Measurements from ENCODE around the gene KANSL3.
"Not testable (repeated sequence)": the region's sequence is repeated elsewhere in the genome, so short reads cannot be mapped to it uniquely, and the experiment has no call there.

The KANSL3 gene

GRCh38 chr2:96554293-96555145 is 83.6 kb downstream of the KANSL3 start:
- ChIA-PET CTCF (interaction anchor here (0.6 to 5.7 kb wide), 47 partner anchors 8 to 532 kb away, joined by 3 to 80 read pairs (median 4); partner anchors contain the start of genes CNNM4 and NEURL3), POLR2A (interaction anchor here (1.2 kb wide), 1 partner anchor 16 kb away, joined by 5 read pairs; no protein-coding TSS in a partner anchor)
- peak; percentile 87 for DNase-seq (ENCODE audit: extremely low spot score)
- peak; percentile 87 for TF ChIP-seq CTCF (IDR thresholded peaks at IDR 0.05; ENCODE audit: control extremely low read depth, extremely low read depth, low read depth, missing control alignments)

- CTCF ChIA-PET: interaction anchor here (0.6 to 5.7 kb wide), 46 partner anchors 8 to 532 kb away, joined by 3 to 80 read pairs (median 4); partner anchors contain the start of genes CNNM4 and NEURL3
- DNase-seq (ENCODE audit: extremely low spot score): not testable (repeated sequence)
- POLR2A ChIA-PET: interaction anchor here (1.2 kb wide), 1 partner anchor 16 kb away, joined by 5 read pairs; no protein-coding TSS in a partner anchor
Measured at GRCh38 chr2:96553957-96554292, 84.2 kb downstream of the KANSL3 start.

- CTCF ChIA-PET: interaction anchor here (0.8 to 5.7 kb wide), 36 partner anchors 9 to 531 kb away, joined by 3 to 80 read pairs (median 4); partner anchors contain the start of gene NEURL3
- POLR2A ChIA-PET: interaction anchor here (1.2 kb wide), 2 partner anchors 14 to 15 kb away, joined by 3 to 5 read pairs; no protein-coding TSS in a partner anchor
Measured at GRCh38 chr2:96553176-96553956, 84.7 kb downstream of the KANSL3 start.

GRCh38 chr2:96552315-96553175 is 85.6 kb downstream of the KANSL3 start:
- DNase-seq (ENCODE audit: extremely low spot score): no peak
- no peak for TF ChIP-seq CTCF (IDR thresholded peaks at IDR 0.05; ENCODE audit: control extremely low read depth, extremely low read depth, low read depth, missing control alignments)
- ChIA-PET POLR2A (interaction anchor here (1.2 kb wide), 1 partner anchor 14 kb away, joined by 3 read pairs; no protein-coding TSS in a partner anchor), CTCF (interaction anchor here (2.0 to 5.7 kb wide), 7 partner anchors 12 to 145 kb away, joined by 8 to 80 read pairs (median 38); no protein-coding TSS in a partner anchor)

More at GRCh38 chr2:96553176-96553956, 84.7 kb downstream of the KANSL3 start:
- TF ChIP-seq CTCF (IDR thresholded peaks at IDR 0.05; ENCODE audit: control extremely low read depth, extremely low read depth, low read depth, missing control alignments): no peak
- no peak for DNase-seq (ENCODE audit: extremely low spot score)

- TF ChIP-seq CTCF (IDR thresholded peaks at IDR 0.05; ENCODE audit: control extremely low read depth, extremely low read depth, low read depth, missing control alignments): no peak
- POLR2A ChIA-PET: no interaction called here
- DNase-seq (ENCODE audit: extremely low spot score): no peak
- CTCF ChIA-PET: interaction anchor here (4.6 to 5.2 kb wide), 4 partner anchors 12 to 145 kb away, joined by 21 to 72 read pairs (median 50); no protein-coding TSS in a partner anchor
Measured at GRCh38 chr2:96551605-96552314, 86.4 kb downstream of the KANSL3 start.
